Hepatocyte (in vitro differentiated cells): Measurements from ENCODE around the gene TLL2. TPM values are rescaled to one million over a fixed set of nuclear protein-coding genes. Genes with fewer than 3 reads are reported as not detected.

ENCODE experiments used
- DNase-seq: peaks from one replicate; pipeline ENCODE4 v3.0.0-alpha.2; 2016; ENCODE audit warnings: low spot score
- H2AFZ ChIP-seq: fragments of 200-600 bp; sonication (generic); 2 replicates; pipeline ENCODE4 v1.6.0; 2016; ENCODE audit warnings: antibody characterized with exemption, mild to moderate bottlenecking
- H3K27ac ChIP-seq: fragments of 200-600 bp; sonication (generic); 2 replicates; pipeline ENCODE4 v1.5.1; 2016; ENCODE audit warnings: mild to moderate bottlenecking
- H3K27me3 ChIP-seq: fragments of 200-600 bp; sonication (generic); 2 replicates; pipeline ENCODE4 v1.6.1; 2016
- H3K36me3 ChIP-seq: fragments of 200-600 bp; sonication (generic); replicated peaks from 2 replicates; pipeline ENCODE4 v1.5.1; 2016; ENCODE audit warnings: low read depth; ENCODE audit not compliant: insufficient read depth
- H3K4me1 ChIP-seq: fragments of 200-600 bp; sonication (generic); 2 replicates; pipeline ENCODE4 v1.5.1; 2016; ENCODE audit warnings: mild to moderate bottlenecking, moderate library complexity; ENCODE audit not compliant: insufficient read depth
- H3K4me2 ChIP-seq: fragments of 200-600 bp; sonication (generic); 2 replicates; pipeline ENCODE4 v1.6.0; 2016
- H3K4me3 ChIP-seq: fragments of 200-600 bp; sonication (generic); 2 replicates; pipeline ENCODE4 v1.5.1; 2016; ENCODE audit warnings: mild to moderate bottlenecking
- H3K79me2 ChIP-seq: fragments of 200-600 bp; sonication (generic); 2 replicates; pipeline ENCODE4 v1.6.0; 2017; ENCODE audit warnings: mild to moderate bottlenecking
- H3K9me2 ChIP-seq: fragments of 200-600 bp; sonication (generic); replicated peaks from 2 replicates; pipeline ENCODE4 v1.6.0; 2017; ENCODE audit warnings: mild to moderate bottlenecking; ENCODE audit not compliant: insufficient read depth
- H3K9me3 ChIP-seq: fragments of 200-600 bp; sonication (generic); 2 replicates; pipeline ENCODE4 v1.5.1; 2016; ENCODE audit warnings: low read depth, mild to moderate bottlenecking
- H4K20me1 ChIP-seq: fragments of 200-600 bp; sonication (generic); 2 replicates; pipeline ENCODE4 v1.6.0; 2016; ENCODE audit warnings: mild to moderate bottlenecking; ENCODE audit not compliant: insufficient read depth, poor library complexity, severe bottlenecking
- CTCF ChIP-seq: fragments of 200-600 bp; sonication (generic); IDR thresholded peaks from 2 replicates; pipeline ENCODE4 v1.5.1; 2016; ENCODE audit warnings: antibody characterized with exemption, mild to moderate bottlenecking; ENCODE audit not compliant: poor library complexity
- EZH2 ChIP-seq: fragments of 200-600 bp; sonication (generic); IDR thresholded peaks from 2 replicates; pipeline ENCODE4 v1.6.1; 2016; ENCODE audit warnings: antibody characterized with exemption, mild to moderate bottlenecking, borderline replicate concordance
- EZH2phosphoT487 ChIP-seq: fragments of 200-600 bp; sonication (generic); IDR thresholded peaks from one replicate; pipeline ENCODE4 v1.6.1; 2018; ENCODE audit warnings: antibody characterized with exemption, mild to moderate bottlenecking, low read depth, moderate library complexity; ENCODE audit not compliant: unreplicated experiment, severe bottlenecking
- WGBS: methylation state at CpG from one replicate; pipeline ENCODE4 v1.1.6; 2016; ENCODE audit warnings: low lambda C conversion rate; ENCODE audit errors: missing lambda C conversion rate; 5-methylcytosine and 5-hydroxymethylcytosine counted together
- polyA plus RNA-seq: library from polyadenylated mRNA; unstranded; fragments of >200 nt; fragmentation: Nextera tagmentation; extraction: Ambion mirVana; gene quantifications from 2 replicates; pipeline ENCODE4 v1.2.1, GENCODE V29; 2016
- total RNA-seq: library from RNA; depleted of rRNA; stranded (reverse); fragments of >200 nt; gene quantifications from 2 replicates; pipeline ENCODE4 v1.2.3, GENCODE V29; 2014

TLL2 gene
- total and polyA plus RNA-seq, 2 experiments from 2014 or later, result 0.50 to 0.76 TPM

- no peak overlapping the region for H3K4me3 ChIP-seq
- H3K4me2 ChIP-seq, result no peak overlapping the region
- H3K9me2 ChIP-seq, result no peaks in the 10 kb centered on the region
- no peak for DNase-seq
- H3K36me3 ChIP-seq, result no peaks in the 10 kb centered on the region
- H3K9me3 ChIP-seq, result no peaks in the 10 kb centered on the region
- no peak overlapping the region for H2AFZ ChIP-seq
- H3K79me2 ChIP-seq, result no peaks in the 10 kb centered on the region
- no peaks in the 10 kb centered on the region for H3K27me3 ChIP-seq
- no peak overlapping the region for H3K27ac ChIP-seq
- 89% methylated on average over 8 of the region's 8 CpGs for WGBS
- H3K4me1 ChIP-seq, result no peaks in the 10 kb centered on the region
- H4K20me1 ChIP-seq, result no peaks in the 10 kb centered on the region
- TF ChIP-seq EZH2phosphoT487 (no peak), EZH2 (no peak), CTCF (no peak)
These were observed 134.0 kb downstream of the TLL2 start for GRCh38 chr10:96379758-96380157.

GRCh38 chr10:96378741-96379140 lies 135.0 kb downstream of the TLL2 start:
- Histone ChIP-seq H2AFZ (no peak overlapping the region), H3K36me3 (no peaks in the 10 kb centered on the region), H3K9me3 (no peaks in the 10 kb centered on the region), H3K4me1 (no peaks in the 10 kb centered on the region), H3K27ac (no peak overlapping the region), H3K79me2 (no peaks in the 10 kb centered on the region), H3K4me2 (no peak overlapping the region), H3K4me3 (no peak overlapping the region), H4K20me1 (no peaks in the 10 kb centered on the region), H3K27me3 (no peaks in the 10 kb centered on the region), H3K9me2 (no peaks in the 10 kb centered on the region)
- no peak for DNase-seq
- TF ChIP-seq EZH2phosphoT487 (no peak), EZH2 (no peak), CTCF (no peak)
- 83% methylated on average over 15 of the region's 15 CpGs for WGBS

GRCh38 chr10:96377816-96378294 lies 135.9 kb downstream of the TLL2 start:
- no peaks in the 10 kb centered on the region for H3K79me2 ChIP-seq
- no peaks in the 10 kb centered on the region for H3K9me2 ChIP-seq
- H4K20me1 ChIP-seq, result no peaks in the 10 kb centered on the region
- H3K27me3 ChIP-seq, result no peaks in the 10 kb centered on the region
- no peaks in the 10 kb centered on the region for H3K36me3 ChIP-seq
- H3K9me3 ChIP-seq, result no peaks in the 10 kb centered on the region
- H3K4me2 ChIP-seq, result no peak overlapping the region
- H3K27ac ChIP-seq, result no peak overlapping the region
- TF ChIP-seq CTCF (no peak), EZH2 (no peak), EZH2phosphoT487 (no peak)
- WGBS, result 56% methylated on average over 6 of the region's 6 CpGs
- no peak overlapping the region for H3K4me3 ChIP-seq
- H2AFZ ChIP-seq, result no peak overlapping the region
- DNase-seq, result peak; percentile 50
- H3K4me1 ChIP-seq, result no peaks in the 10 kb centered on the region

GRCh38 chr10:96376483-96376882 lies 137.2 kb downstream of the TLL2 start:
- H3K4me2 ChIP-seq, result no peak overlapping the region
- H3K4me1 ChIP-seq, result no peaks in the 10 kb centered on the region
- no peaks in the 10 kb centered on the region for H3K27me3 ChIP-seq
- H3K9me2 ChIP-seq, result no peaks in the 10 kb centered on the region
- no peaks in the 10 kb centered on the region for H3K9me3 ChIP-seq
- H3K36me3 ChIP-seq, result no peaks in the 10 kb centered on the region
- no peak overlapping the region for H2AFZ ChIP-seq
- no peaks in the 10 kb centered on the region for H3K79me2 ChIP-seq
- no peaks in the 10 kb centered on the region for H4K20me1 ChIP-seq
- 63% methylated on average over 7 of the region's 7 CpGs for WGBS
- TF ChIP-seq EZH2 (no peak), CTCF (no peak), EZH2phosphoT487 (no peak)
- no peak overlapping the region for H3K4me3 ChIP-seq
- no peak overlapping the region for H3K27ac ChIP-seq
- DNase-seq, result no peak
